Neuronal stem cell (in vitro differentiated cells): ENCODE results near the gene TSBP1.

Source experiments
- DNase-seq: peaks from one replicate; pipeline ENCODE4 v3.0.0-alpha.2; 2013; ENCODE audit warnings: low spot score
- H2AFZ ChIP-seq: one replicate; pipeline ENCODE4 v1.6.1; 2013; ENCODE audit warnings: mild to moderate bottlenecking, low read length, inconsistent platforms
- H2AK5ac ChIP-seq: 2 replicates; pipeline ENCODE4 v1.6.1; 2013; ENCODE audit warnings: low read depth, mild to moderate bottlenecking, inconsistent platforms, low read length, moderate library complexity, mixed read lengths
- H2BK120ac ChIP-seq: 2 replicates; pipeline ENCODE4 v1.6.1; 2013; ENCODE audit warnings: low read depth, mild to moderate bottlenecking, inconsistent platforms, low read length, moderate library complexity, mixed read lengths
- H2BK12ac ChIP-seq: one replicate; pipeline ENCODE4 v1.6.1; 2013; ENCODE audit warnings: low read length, inconsistent platforms
- H2BK15ac ChIP-seq: 2 replicates; pipeline ENCODE4 v1.6.1; 2013; ENCODE audit warnings: mild to moderate bottlenecking, low read length, inconsistent platforms, mixed read lengths
- H2BK5ac ChIP-seq: one replicate; pipeline ENCODE4 v1.6.1; 2013; ENCODE audit warnings: inconsistent platforms, mild to moderate bottlenecking, low read length, moderate library complexity
- H3K14ac ChIP-seq: one replicate; pipeline ENCODE4 v1.6.1; 2013; ENCODE audit warnings: low read length, inconsistent platforms
- H3K18ac ChIP-seq: 2 replicates; pipeline ENCODE4 v1.6.1; 2013; ENCODE audit warnings: low read length, inconsistent platforms
- H3K23ac ChIP-seq: 2 replicates; pipeline ENCODE4 v1.6.1; 2013; ENCODE audit warnings: low read depth, mild to moderate bottlenecking, mixed read lengths, low read length, inconsistent platforms; ENCODE audit not compliant: poor library complexity
- H3K27ac ChIP-seq: replicated peaks from 3 replicates; pipeline ENCODE4 v1.5.1; 2013; ENCODE audit warnings: low read length, inconsistent platforms
- H3K27me3 ChIP-seq, 3 experiments: 2 replicates each; pipeline ENCODE4 v1.6.1; 2013; ENCODE audit warnings: low read length in 3 of 3, mild to moderate bottlenecking in 2 of 3, inconsistent platforms in 1 of 3, low read depth in 1 of 3, mixed read lengths in 1 of 3, moderate library complexity in 1 of 3; ENCODE audit not compliant: control insufficient read depth in 3 of 3, insufficient read depth in 3 of 3
- H3K36me3 ChIP-seq, 2 donors: replicated peaks in 1 of 2; 2 replicates each; pipeline ENCODE4 v1.6.1; 2013; ENCODE audit warnings: low read length in 2 of 2; ENCODE audit not compliant: control insufficient read depth in 2 of 2, insufficient read depth in 2 of 2
- H3K4ac ChIP-seq: 2 replicates; pipeline ENCODE4 v1.6.1; 2013; ENCODE audit warnings: inconsistent platforms, mild to moderate bottlenecking, low read length, moderate library complexity
- H3K4me1 ChIP-seq, 2 donors: 1 replicate in 1 of 2; 2 replicates in 1 of 2; pipeline ENCODE4 v1.6.1; 2013; ENCODE audit warnings: low read length in 2 of 2, low read depth in 1 of 2; ENCODE audit not compliant: control insufficient read depth in 2 of 2, insufficient read depth in 1 of 2
- H3K4me2 ChIP-seq: one replicate; pipeline ENCODE4 v1.6.1; 2013; ENCODE audit warnings: mild to moderate bottlenecking, low read length, inconsistent platforms; ENCODE audit not compliant: insufficient read depth, poor library complexity, severe bottlenecking
- H3K4me3 ChIP-seq, 2 donors: 2 replicates each; pipeline ENCODE4 v1.5.1; 2013; ENCODE audit warnings: low read length in 2 of 2, mild to moderate bottlenecking in 2 of 2, inconsistent platforms in 1 of 2, moderate library complexity in 1 of 2
- H3K79me1 ChIP-seq: one replicate; pipeline ENCODE4 v1.6.1; 2013; ENCODE audit warnings: low read depth, mild to moderate bottlenecking, inconsistent platforms, low read length, moderate library complexity
- H3K9ac ChIP-seq: one replicate; pipeline ENCODE4 v1.6.1; 2013; ENCODE audit warnings: mild to moderate bottlenecking, low read depth, low read length, inconsistent platforms; ENCODE audit not compliant: poor library complexity
- H3K9me3 ChIP-seq, 2 donors: replicated peaks in 1 of 2; 2 replicates each; pipeline versions ENCODE3 to v1.6.1; 2013; ENCODE audit warnings: low read length in 2 of 2, mild to moderate bottlenecking in 2 of 2, inconsistent platforms in 1 of 2, low read depth in 1 of 2, mixed read lengths in 1 of 2, moderate library complexity in 1 of 2; ENCODE audit not compliant: control insufficient read depth in 2 of 2, insufficient read depth in 1 of 2
- H4K8ac ChIP-seq: one replicate; pipeline ENCODE4 v1.6.1; 2013; ENCODE audit warnings: low read depth, mild to moderate bottlenecking, inconsistent platforms, low read length, moderate library complexity
- H4K91ac ChIP-seq: one replicate; pipeline ENCODE4 v1.6.1; 2013; ENCODE audit warnings: low read length, low read depth, mild to moderate bottlenecking, inconsistent platforms; ENCODE audit not compliant: poor library complexity
- WGBS, 2 donors: extraction: QIAGEN DNeasy Blood & Tissue Kit; methylation state at CpG; one replicate each; pipeline ENCODE4 v1.1.7; 2013; ENCODE audit warnings: missing lambda C conversion rate in 2 of 2, mixed read lengths in 1 of 2; ENCODE audit not compliant: insufficient read length in 2 of 2, insufficient replicate concordance in 1 of 2; ENCODE audit errors: extremely low coverage in 2 of 2; 5-methylcytosine and 5-hydroxymethylcytosine counted together

TSBP1 gene

GRCh38 chr6:32327103-32327502, 44.6 kb downstream of the TSBP1 start:
- no peak overlapping the region for H3K9ac ChIP-seq
- no peak overlapping the region for H4K8ac ChIP-seq
- no peak overlapping the region for H2BK5ac ChIP-seq
- H3K4ac ChIP-seq = no peak overlapping the region
- H2AK5ac ChIP-seq = no peak overlapping the region
- no CpG with 5 or more reads among the region's 3 CpGs for WGBS, 2 donors
- H3K14ac ChIP-seq = no peak overlapping the region
- H3K4me3 ChIP-seq = no peak overlapping the region
- no peak overlapping the region for H2AFZ ChIP-seq
- H3K4me2 ChIP-seq = no peak overlapping the region
- no peak overlapping the region for H2BK15ac ChIP-seq
- H3K9me3 ChIP-seq = no peaks in the 10 kb centered on the region
- H3K27ac ChIP-seq = no peak overlapping the region
- no peak overlapping the region for H3K18ac ChIP-seq
- no peaks in the 10 kb centered on the region for H3K4me1 ChIP-seq
- no peaks in the 10 kb centered on the region for H3K79me1 ChIP-seq
- H4K91ac ChIP-seq = no peak overlapping the region
- H2BK120ac ChIP-seq = no peak overlapping the region
- H3K23ac ChIP-seq = no peak overlapping the region
- H3K27me3 ChIP-seq = peaks cover 0 to 10% (median 0%) of the 10 kb centered on the region in 3 experiments
- no peaks in the 10 kb centered on the region for H3K36me3 ChIP-seq
- DNase-seq = no peak
- no peak overlapping the region for H2BK12ac ChIP-seq

GRCh38 chr6:32318501-32318900, 53.2 kb downstream of the TSBP1 start:
- Histone ChIP-seq H3K9ac (no peak overlapping the region), H2BK5ac (no peak overlapping the region)
- no peak for DNase-seq

GRCh38 chr6:32317541-32317940, 54.2 kb downstream of the TSBP1 start:
- Histone ChIP-seq H2BK12ac (no peak overlapping the region), H2BK120ac (no peak overlapping the region), H3K4ac (no peak overlapping the region), H3K27ac (no peak overlapping the region), H3K23ac (no peak overlapping the region), H4K91ac (no peak overlapping the region), H2BK5ac (no peak overlapping the region), H3K4me1 (no peaks in the 10 kb centered on the region), H3K9me3 (no peaks in the 10 kb centered on the region), H2AFZ (no peak overlapping the region), H4K8ac (no peak overlapping the region), H3K79me1 (no peaks in the 10 kb centered on the region), H3K27me3 (peaks cover 0 to 10% (median 0%) of the 10 kb centered on the region in 3 experiments), H3K36me3 (no peaks in the 10 kb centered on the region), H2AK5ac (no peak overlapping the region), H3K14ac (no peak overlapping the region), H2BK15ac (no peak overlapping the region), H3K18ac (no peak overlapping the region), H3K4me3 (no peak overlapping the region), H3K9ac (no peak overlapping the region), H3K4me2 (no peak overlapping the region)
- no peak for DNase-seq
- WGBS, 2 donors = no CpG with 5 or more reads among the region's 5 CpGs

More at GRCh38 chr6:32318501-32318900, 53.2 kb downstream of the TSBP1 start:
- no peak overlapping the region for H2AK5ac ChIP-seq
- H3K9me3 ChIP-seq = no peaks in the 10 kb centered on the region
- H2BK15ac ChIP-seq = no peak overlapping the region
- no peaks in the 10 kb centered on the region for H3K36me3 ChIP-seq
- no peak overlapping the region for H3K27ac ChIP-seq
- H3K18ac ChIP-seq = no peak overlapping the region
- no peaks in the 10 kb centered on the region for H3K79me1 ChIP-seq
- H3K4me3 ChIP-seq = no peak overlapping the region
- no peak overlapping the region for H3K23ac ChIP-seq
- peaks cover 0 to 10% (median 0%) of the 10 kb centered on the region in 3 experiments for H3K27me3 ChIP-seq
- no peaks in the 10 kb centered on the region for H3K4me1 ChIP-seq
- H4K91ac ChIP-seq = no peak overlapping the region
- no peak overlapping the region for H3K4me2 ChIP-seq
- no peak overlapping the region for H2BK120ac ChIP-seq
- no peak overlapping the region for H3K14ac ChIP-seq
- no peak overlapping the region for H4K8ac ChIP-seq
- no peak overlapping the region for H2BK12ac ChIP-seq
- H3K4ac ChIP-seq = no peak overlapping the region
- no peak overlapping the region for H2AFZ ChIP-seq

- Histone ChIP-seq H3K14ac (no peak overlapping the region), H2BK15ac (no peak overlapping the region), H3K9ac (no peak overlapping the region), H3K18ac (no peak overlapping the region), H3K23ac (no peak overlapping the region), H2BK120ac (no peak overlapping the region), H2AK5ac (no peak overlapping the region), H2BK5ac (no peak overlapping the region), H3K79me1 (peaks cover under 1% of the 10 kb centered on the region), H3K4me3 (no peak overlapping the region), H3K4me1 (no peaks in the 10 kb centered on the region), H2AFZ (no peak overlapping the region), H3K9me3 (no peaks in the 10 kb centered on the region), H2BK12ac (no peak overlapping the region), H3K36me3 (no peaks in the 10 kb centered on the region), H4K8ac (no peak overlapping the region), H3K27ac (no peak overlapping the region), H4K91ac (no peak overlapping the region), H3K27me3 (peaks cover 0 to 10% (median 0%) of the 10 kb centered on the region in 3 experiments), H3K4ac (no peak overlapping the region), H3K4me2 (no peak overlapping the region)
- DNase-seq = no peak
- no CpG with 5 or more reads among the region's 1 CpG for WGBS, 2 donors
Measured at GRCh38 chr6:32313964-32314363, 57.7 kb downstream of the TSBP1 start.
